Kidney (tissue), 14 donors: Measurements from ENCODE around the gene KRT73. TPM values are rescaled to one million over a fixed set of nuclear protein-coding genes. Genes with fewer than 3 reads are reported as not detected.

Experiments used
- DNase-seq, 5 donors: peaks; one replicate each; pipeline ENCODE4 v3.0.0-alpha.2; 2013 to 2020
- FAIRE-seq: peaks from 2 replicates; lab custom pipeline; 2012; peaks lifted over from hg19 to GRCh38; lab: Jason Lieb, UNC
- H3K27ac ChIP-seq, 2 donors: one replicate each; pipeline ENCODE4 v1.7.0; 2013; ENCODE audit warnings: low read depth in 2 of 2, low read length in 2 of 2, inconsistent platforms in 1 of 2
- H3K27me3 ChIP-seq: one replicate; pipeline ENCODE4 v1.7.1; 2013; ENCODE audit warnings: low read length, inconsistent platforms; ENCODE audit not compliant: control insufficient read depth, insufficient read depth
- H3K36me3 ChIP-seq, 3 donors: one replicate each; pipeline versions ENCODE4 v1.7.0 to v1.7.1; 2013; ENCODE audit warnings: low read length in 3 of 3, control low read depth in 1 of 3, inconsistent platforms in 1 of 3; ENCODE audit not compliant: insufficient read depth in 3 of 3, control insufficient read depth in 2 of 3
- H3K4me1 ChIP-seq, 3 donors: one replicate each; pipeline versions ENCODE4 v1.7.0 to v1.7.1; 2013; ENCODE audit warnings: low read length in 3 of 3, inconsistent platforms in 1 of 3, low read depth in 1 of 3; ENCODE audit not compliant: control insufficient read depth in 2 of 3, insufficient read depth in 2 of 3
- H3K4me3 ChIP-seq, 3 donors: one replicate each; pipeline versions ENCODE4 v1.7.0 to v1.8.1; 2013; ENCODE audit warnings: low read length in 3 of 3, control low read depth in 1 of 3, inconsistent platforms in 1 of 3
- H3K9ac ChIP-seq, 3 donors: one replicate each; pipeline versions ENCODE4 v1.7.0 to v1.7.1; 2013; ENCODE audit warnings: low read length in 3 of 3, control low read depth in 1 of 3, inconsistent platforms in 1 of 3
- H3K9me3 ChIP-seq, 3 donors: one replicate each; pipeline versions ENCODE4 v1.7.0 to v1.7.1; 2013; ENCODE audit warnings: low read length in 3 of 3, control low read depth in 1 of 3, inconsistent platforms in 1 of 3; ENCODE audit not compliant: control insufficient read depth in 2 of 3, insufficient read depth in 1 of 3
- intact Hi-C: fragments of 100-400 bp; cut with DNase I; formaldehyde crosslinking; loops from one replicate; pipeline ENCODE4 v1.11.1; 2022
- polyA plus RNA-seq: library from polyadenylated mRNA; stranded (reverse); fragments of 350-450 nt; fragmentation: Illumina TruSeq; extraction: RNeasy Lipid Tissue Mini Kit (QIAGEN cat#74804); gene quantifications from one replicate; pipeline ENCODE4 v1.2.3, GENCODE V29; 2014; ENCODE audit warnings: low read depth, low replicate concordance; ENCODE audit not compliant: insufficient read depth
- total RNA-seq: library from RNA; stranded (reverse); fragmentation: NEBNext Ultra II Directional; extraction: Animal tissue kit (Norgen Biotek cat#: 25700); gene quantifications from one replicate; pipeline ENCODE4 v1.2.1, GENCODE V29; 2021
- TF ChIP-seq, protein P1 (sequence below): IDR thresholded peaks from 3 replicates; pipeline ENCODE4 v1.5.1; 2012; ENCODE audit warnings: mild to moderate bottlenecking, moderate library complexity, borderline replicate concordance; ENCODE audit not compliant: insufficient read depth; ENCODE audit errors: extremely low read depth
- donor health status: control.
- donor health status: control.
- donor health status: control.
- donor health status: control.
- donor health status: control.
- donor health status: DM: yes; HTN: yes; CAD: no.
- donor health status: Normal renal cell carcinoma (clear cell type).

The KRT73 gene
- total and polyA plus RNA-seq, 2 donors from 2014 or later: not detected

DNA sequence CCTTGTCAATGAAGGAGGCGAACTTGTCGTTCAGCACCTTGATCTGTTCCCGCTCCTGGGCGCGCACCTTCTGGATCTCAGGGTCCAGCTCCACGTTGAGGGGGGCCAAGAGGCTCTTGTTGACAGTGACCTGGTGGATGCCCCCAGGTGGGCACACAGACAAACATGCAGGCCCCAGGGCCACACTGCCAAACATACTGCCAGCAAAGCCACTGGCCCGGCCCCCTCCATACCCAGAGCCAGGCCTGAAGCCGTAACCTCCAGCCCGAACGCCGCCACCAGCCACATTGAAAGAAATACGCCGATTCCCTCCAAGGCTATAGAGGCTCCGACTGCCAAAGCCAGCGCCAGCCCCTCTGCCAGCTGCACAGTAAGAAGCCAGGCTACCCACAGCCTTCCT, 45.1 kb downstream of the KRT73 start:
- peak in 1 of 5 donors; percentile 57 for DNase-seq
- no peaks in the 10 kb centered on the region for H3K36me3 ChIP-seq
- TF ChIP-seq, protein P1, sequence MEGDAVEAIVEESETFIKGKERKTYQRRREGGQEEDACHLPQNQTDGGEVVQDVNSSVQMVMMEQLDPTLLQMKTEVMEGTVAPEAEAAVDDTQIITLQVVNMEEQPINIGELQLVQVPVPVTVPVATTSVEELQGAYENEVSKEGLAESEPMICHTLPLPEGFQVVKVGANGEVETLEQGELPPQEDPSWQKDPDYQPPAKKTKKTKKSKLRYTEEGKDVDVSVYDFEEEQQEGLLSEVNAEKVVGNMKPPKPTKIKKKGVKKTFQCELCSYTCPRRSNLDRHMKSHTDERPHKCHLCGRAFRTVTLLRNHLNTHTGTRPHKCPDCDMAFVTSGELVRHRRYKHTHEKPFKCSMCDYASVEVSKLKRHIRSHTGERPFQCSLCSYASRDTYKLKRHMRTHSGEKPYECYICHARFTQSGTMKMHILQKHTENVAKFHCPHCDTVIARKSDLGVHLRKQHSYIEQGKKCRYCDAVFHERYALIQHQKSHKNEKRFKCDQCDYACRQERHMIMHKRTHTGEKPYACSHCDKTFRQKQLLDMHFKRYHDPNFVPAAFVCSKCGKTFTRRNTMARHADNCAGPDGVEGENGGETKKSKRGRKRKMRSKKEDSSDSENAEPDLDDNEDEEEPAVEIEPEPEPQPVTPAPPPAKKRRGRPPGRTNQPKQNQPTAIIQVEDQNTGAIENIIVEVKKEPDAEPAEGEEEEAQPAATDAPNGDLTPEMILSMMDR: no peak
- FAIRE-seq: no peak
- no peaks in the 10 kb centered on the region for H3K9me3 ChIP-seq
- no peaks in the 10 kb centered on the region for H3K4me1 ChIP-seq
- no peak overlapping the region for H3K27ac ChIP-seq
- H3K27me3 ChIP-seq: no peaks in the 10 kb centered on the region
- intact Hi-C loops: no loop called here
- H3K4me3 ChIP-seq: no peak overlapping the region
- H3K9ac ChIP-seq: no peak overlapping the region

DNA sequence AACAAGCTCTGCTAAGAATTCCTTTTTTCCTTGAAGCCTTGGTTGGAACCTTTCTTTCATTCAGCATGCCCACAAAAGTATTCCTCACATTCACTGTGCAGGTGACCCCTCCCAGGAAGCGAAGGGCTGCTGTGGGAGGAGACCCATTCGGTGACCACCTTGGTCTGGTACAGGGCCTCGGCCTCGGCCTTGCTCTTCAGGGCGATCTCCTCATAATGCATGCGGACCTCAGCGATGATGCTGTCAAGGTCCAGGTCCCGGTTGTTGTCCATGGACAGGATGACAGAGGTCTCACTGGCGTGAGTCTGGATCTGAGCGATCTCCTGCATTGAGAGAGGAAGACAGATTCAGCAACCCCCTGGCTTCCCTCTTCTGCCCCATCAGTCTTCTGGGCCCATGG, 47.8 kb downstream of the KRT73 start:
- Histone ChIP-seq H3K27ac (no peak overlapping the region), H3K4me1 (no peaks in the 10 kb centered on the region), H3K4me3 (no peak overlapping the region), H3K9me3 (no peaks in the 10 kb centered on the region), H3K27me3 (no peaks in the 10 kb centered on the region), H3K36me3 (no peaks in the 10 kb centered on the region), H3K9ac (no peak overlapping the region)
- no peak for FAIRE-seq
- DNase-seq: no peak
- intact Hi-C loops: no loop called here
- TF ChIP-seq, protein P1: no peak

DNA sequence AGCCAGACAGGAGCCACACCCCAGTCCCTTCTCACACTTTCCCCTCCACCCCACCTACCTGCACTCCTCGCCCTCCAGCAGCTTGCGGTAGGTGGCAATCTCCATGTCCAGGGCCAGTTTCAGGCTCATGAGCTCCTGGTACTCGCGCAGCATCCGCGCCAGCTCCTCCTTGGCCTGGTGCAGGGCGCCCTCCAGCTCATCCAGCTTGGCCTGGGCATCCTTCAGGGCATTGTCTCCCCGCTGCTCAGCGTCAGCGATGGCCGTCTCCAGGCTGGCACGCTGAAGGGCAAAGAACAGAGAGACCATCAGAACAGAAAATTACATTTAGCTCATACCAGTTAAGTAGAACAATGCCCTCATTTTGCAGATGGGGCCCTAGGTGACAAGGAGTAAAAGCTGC, 50.2 kb downstream of the KRT73 start:
- DNase-seq: peak in 1 of 5 donors; percentile 51
- Histone ChIP-seq H3K4me1 (no peaks in the 10 kb centered on the region), H3K9me3 (no peaks in the 10 kb centered on the region), H3K9ac (no peak overlapping the region), H3K27me3 (no peaks in the 10 kb centered on the region), H3K27ac (no peak overlapping the region), H3K4me3 (no peak overlapping the region), H3K36me3 (no peaks in the 10 kb centered on the region)
- FAIRE-seq: no peak
- intact Hi-C loops: no loop called here
- TF ChIP-seq, protein P1: no peak

DNA sequence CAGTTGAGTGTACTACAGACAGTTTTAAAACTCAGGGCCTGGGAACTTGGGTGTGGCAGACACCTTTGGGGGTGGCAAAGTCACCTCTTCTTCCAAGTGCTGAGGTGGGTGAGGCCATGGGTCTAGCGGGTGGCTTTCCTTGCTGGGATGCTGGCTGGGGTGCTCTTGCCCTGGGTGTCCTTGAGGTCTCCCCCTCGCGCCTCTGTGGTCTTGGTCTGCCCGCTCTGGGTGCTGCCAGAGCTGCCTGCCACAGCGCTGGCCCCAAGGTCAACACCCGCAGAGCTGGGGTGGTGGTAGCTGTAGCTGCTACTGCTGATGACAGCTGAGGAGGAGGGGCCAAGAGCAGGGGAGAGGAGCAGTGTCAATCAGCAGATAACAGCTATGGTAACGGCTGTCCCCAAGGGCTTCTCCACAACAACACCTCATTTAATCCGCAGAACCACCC, 51.5 kb downstream of the KRT73 start:
- intact Hi-C loops: no loop called here
- Histone ChIP-seq H3K27me3 (no peaks in the 10 kb centered on the region), H3K9me3 (no peaks in the 10 kb centered on the region), H3K4me1 (no peaks in the 10 kb centered on the region), H3K9ac (no peak overlapping the region), H3K27ac (no peak overlapping the region), H3K4me3 (no peak overlapping the region), H3K36me3 (no peaks in the 10 kb centered on the region)
- DNase-seq (no peak), FAIRE-seq (no peak)
- TF ChIP-seq, protein P1: no peak
